ENCODE measurements around the gene MAPK8IP3.

DNA sequence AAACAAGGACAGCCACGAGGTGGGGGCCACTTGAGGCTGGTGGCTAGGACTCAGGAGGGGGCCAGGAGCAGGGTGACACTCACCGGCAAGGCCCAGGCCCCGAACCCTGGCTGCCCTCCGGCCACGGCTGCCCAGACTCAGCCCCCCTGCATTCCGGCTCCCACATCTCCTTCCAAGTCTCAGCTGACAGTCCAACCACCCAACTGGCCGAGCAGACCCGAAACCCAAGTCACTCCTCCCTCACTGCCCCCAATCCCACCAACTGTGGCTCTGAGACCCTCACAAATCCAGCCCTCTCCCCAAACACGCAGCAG is 111.2 kb downstream of the MAPK8IP3 start:
- TF ChIP-seq CTCF (conservative IDR thresholded peaks at IDR 0.05; ENCODE audit: low read length) (no peak), EZH2phosphoT487 (IDR thresholded peaks at IDR 0.05; ENCODE audit: borderline replicate concordance) (no peak)

Measured in Loucy (cell line).